ENCODE results near the gene TRIM38. TPM values are rescaled to one million over a fixed set of nuclear protein-coding genes. Genes with fewer than 3 reads are reported as not detected.

TRIM38 gene
- total and polyA plus RNA-seq, 2 of the 13 experiments (the other 11 are each of a cell fraction or from before 2014, with no cell fraction given), result 2.5 to 3.1 TPM

GRCh38 chr6:26026833-26027490 lies 64.4 kb downstream of the TRIM38 start (continued):
- TF ChIP-seq ZNF280D (CRISPR knock-in tag; IDR thresholded peaks at IDR 0.05), result no peak
- TF ChIP-seq ZNF772 (CRISPR knock-in tag; IDR thresholded peaks at IDR 0.05), result peak; percentile 97
- TF ChIP-seq ZNF563 (CRISPR knock-in tag; IDR thresholded peaks at IDR 0.05), result peak; percentile 82
- TF ChIP-seq ZNF224 (CRISPR knock-in tag; IDR thresholded peaks at IDR 0.05), result no peak; the same call in 1 of the 2 replicates
- peak; percentile 80 for TF ChIP-seq ZNF687 (CRISPR knock-in tag; IDR thresholded peaks at IDR 0.05)
- TF ChIP-seq, protein P1, sequence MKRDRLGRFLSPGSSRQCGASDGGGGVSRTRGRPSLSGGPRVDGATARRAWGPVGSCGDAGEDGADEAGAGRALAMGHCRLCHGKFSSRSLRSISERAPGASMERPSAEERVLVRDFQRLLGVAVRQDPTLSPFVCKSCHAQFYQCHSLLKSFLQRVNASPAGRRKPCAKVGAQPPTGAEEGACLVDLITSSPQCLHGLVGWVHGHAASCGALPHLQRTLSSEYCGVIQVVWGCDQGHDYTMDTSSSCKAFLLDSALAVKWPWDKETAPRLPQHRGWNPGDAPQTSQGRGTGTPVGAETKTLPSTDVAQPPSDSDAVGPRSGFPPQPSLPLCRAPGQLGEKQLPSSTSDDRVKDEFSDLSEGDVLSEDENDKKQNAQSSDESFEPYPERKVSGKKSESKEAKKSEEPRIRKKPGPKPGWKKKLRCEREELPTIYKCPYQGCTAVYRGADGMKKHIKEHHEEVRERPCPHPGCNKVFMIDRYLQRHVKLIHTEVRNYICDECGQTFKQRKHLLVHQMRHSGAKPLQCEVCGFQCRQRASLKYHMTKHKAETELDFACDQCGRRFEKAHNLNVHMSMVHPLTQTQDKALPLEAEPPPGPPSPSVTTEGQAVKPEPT (CRISPR knock-in tag; IDR thresholded peaks at IDR 0.05; ENCODE audit: low read depth), result peak; percentile 89; the same call in 1 of the 2 replicates
- no peak; the same call in 1 of the 2 replicates for TF ChIP-seq ATAD3A (CRISPR knock-in tag; IDR thresholded peaks at IDR 0.05)
- TF ChIP-seq ZNF580 (CRISPR knock-in tag; IDR thresholded peaks at IDR 0.05; ENCODE audit: borderline replicate concordance, low read depth), result peak; percentile 84
- TF ChIP-seq NFKBIZ (CRISPR knock-in tag; IDR thresholded peaks at IDR 0.05), result peak; percentile 48; the same call in 1 of the 2 replicates
- TF ChIP-seq SALL1 (CRISPR knock-in tag; IDR thresholded peaks at IDR 0.05), result peak; percentile 96
- TF ChIP-seq ZNF652 (CRISPR knock-in tag; IDR thresholded peaks at IDR 0.05; ENCODE audit: borderline replicate concordance, low read depth), result peak; percentile 79
- TF ChIP-seq TMF1 (CRISPR knock-in tag; IDR thresholded peaks at IDR 0.05; ENCODE audit: low read depth), result peak; percentile 53; the same call in 1 of the 2 replicates
- peak; percentile 91 for TF ChIP-seq ZNF607 (CRISPR knock-in tag; IDR thresholded peaks at IDR 0.05; ENCODE audit: borderline replicate concordance)
- peak; percentile 73; the same call in 1 of the 2 replicates for TF ChIP-seq ZNF572 (CRISPR knock-in tag; IDR thresholded peaks at IDR 0.05)
- TF ChIP-seq SOX6 (IDR thresholded peaks at IDR 0.05), result no peak
- peak; percentile 89 for TF ChIP-seq SOX6 (CRISPR knock-in tag; IDR thresholded peaks at IDR 0.05)
- peak; percentile 45 for TF ChIP-seq ZNF143 (CRISPR knock-in tag; IDR thresholded peaks at IDR 0.05)
- peak; percentile 91 for TF ChIP-seq IKZF4 (CRISPR knock-in tag; IDR thresholded peaks at IDR 0.05; ENCODE audit: borderline replicate concordance, low read depth, not compliant biosample characterization)
- TF ChIP-seq ZNF75D (CRISPR knock-in tag; IDR thresholded peaks at IDR 0.05; ENCODE audit: borderline replicate concordance), result no peak
